Caco-2 (cell line): ENCODE data around the gene SDCCAG8. TPM values are rescaled to one million over a fixed set of nuclear protein-coding genes. Genes with fewer than 3 reads are reported as not detected.

Source experiments
- BruUV-seq: library from RNA; stranded (reverse); fragments of 400-500 nt; replicated peaks from 2 replicates; lab custom pipeline; 2021; lab: Mats Ljungman, UMichigan
- CTCF ChIA-PET: fragments of 300-600 bp; sonication (Branson Sonifier 250); formaldehyde crosslinking; loops from one replicate; lab custom pipeline; 2022; ENCODE audit warnings: antibody characterized with exemption; lab: Charles Lee
- POLR2A ChIA-PET: fragments of 300-600 bp; sonication (Branson Sonifier 250); formaldehyde crosslinking; loops from one replicate; lab custom pipeline; 2022; ENCODE audit warnings: antibody characterized with exemption; lab: Charles Lee
- DNase-seq, 2 experiments: peaks; one replicate each; pipeline versions ENCODE4 v3.0.0 to v3.0.0-alpha.2; 2020 to 2022
- H3K27me3 ChIP-seq: replicated peaks from 2 replicates; pipeline ENCODE4 v1.6.0; 2011; ENCODE audit warnings: low read length; ENCODE audit not compliant: control insufficient read depth, insufficient read depth
- H3K36me3 ChIP-seq: 2 replicates; pipeline ENCODE4 v1.5.1; 2011; ENCODE audit warnings: low read length; ENCODE audit not compliant: control insufficient read depth, insufficient read depth
- H3K4me1 ChIP-seq: fragments of 250-450 bp; sonication (Bioruptor Pico); 2 replicates; pipeline ENCODE4 v1.5.1; 2020; ENCODE audit warnings: mild to moderate bottlenecking
- H3K4me3 ChIP-seq: 2 replicates; pipeline ENCODE4 v1.5.1; 2011; ENCODE audit warnings: low read depth, mild to moderate bottlenecking, control low read depth, low read length
- H3K9me3 ChIP-seq: fragments of 250-450 bp; sonication (Bioruptor Pico); 2 replicates; pipeline ENCODE4 v1.5.1; 2020; ENCODE audit warnings: mild to moderate bottlenecking, moderate library complexity
- H3K27ac Mint-ChIP-seq: one replicate; pipeline ENCODE4 v1.8.0; 2022; ENCODE audit warnings: mixed read lengths; ENCODE audit not compliant: unreplicated experiment
- H3K27me3 Mint-ChIP-seq: one replicate; pipeline ENCODE4 v1.8.0; 2022; ENCODE audit warnings: mixed read lengths; ENCODE audit not compliant: insufficient read depth, unreplicated experiment
- H3K36me3 Mint-ChIP-seq: one replicate; pipeline ENCODE4 v1.8.0; 2022; ENCODE audit warnings: mild to moderate bottlenecking, mixed read lengths; ENCODE audit not compliant: insufficient read depth, unreplicated experiment
- H3K4me1 Mint-ChIP-seq: one replicate; pipeline ENCODE4 v1.8.0; 2022; ENCODE audit warnings: low read depth, mixed read lengths; ENCODE audit not compliant: unreplicated experiment
- H3K4me3 Mint-ChIP-seq: one replicate; pipeline ENCODE4 v1.8.0; 2022; ENCODE audit warnings: mild to moderate bottlenecking, moderate library complexity, mixed read lengths; ENCODE audit not compliant: unreplicated experiment
- H3K9me3 Mint-ChIP-seq: one replicate; pipeline ENCODE4 v1.8.0; 2022; ENCODE audit warnings: mixed read lengths; ENCODE audit not compliant: unreplicated experiment
- CTCF ChIP-seq, 2 experiments: fragments of 200-600 bp in 1 of 2; IDR thresholded peaks; 1 replicate in 1 of 2; 2 replicates in 1 of 2; pipeline versions ENCODE4 v1.5.1 to v1.8.0; 2011 to 2022; ENCODE audit warnings: antibody characterized with exemption in 1 of 2, control low read depth in 1 of 2, inconsistent platforms in 1 of 2, low read depth in 1 of 2, low read length in 1 of 2, mild to moderate bottlenecking in 1 of 2, moderate library complexity in 1 of 2; ENCODE audit not compliant: insufficient read depth in 1 of 2, severe bottlenecking in 1 of 2, unreplicated experiment in 1 of 2
- intact Hi-C: fragments of 100-400 bp; cut with micrococcal nuclease; formaldehyde crosslinking; loops from one replicate; pipeline ENCODE4 v1.10.0; 2022; ENCODE audit not compliant: unreplicated experiment
- total RNA-seq: library from RNA; stranded (reverse); gene quantifications from 2 replicates; pipeline ENCODE4 v1.2.3, GENCODE V29; 2022

Gene SDCCAG8
- total RNA-seq, 1 experiment from 2014 or later: 23.0 TPM

GRCh38 chr1:243428617-243429342 lies 172.9 kb downstream of the SDCCAG8 start:
- Histone ChIP-seq H3K9me3 (no peaks in the 10 kb centered on the region), H3K4me1 (no peaks in the 10 kb centered on the region), H3K36me3 (no peaks in the 10 kb centered on the region), H3K4me3 (no peak overlapping the region), H3K27me3 (no peaks in the 10 kb centered on the region)
- Mint-ChIP-seq H3K27me3 (no peaks in the 10 kb centered on the region), H3K27ac (no peak overlapping the region), H3K4me1 (no peaks in the 10 kb centered on the region), H3K4me3 (no peak overlapping the region), H3K9me3 (no peaks in the 10 kb centered on the region), H3K36me3 (no peaks in the 10 kb centered on the region)
- CTCF ChIA-PET: no interaction called here
- POLR2A ChIA-PET: no interaction called here
- no peak for TF ChIP-seq CTCF (IDR thresholded peaks at IDR 0.05; ENCODE audit: insufficient read depth in 1 of 2, low read depth in 1 of 2, low read length in 1 of 2, severe bottlenecking in 1 of 2, unreplicated experiment in 1 of 2)
- BruUV-seq: no TSS peak
- intact Hi-C loops: no loop called here
- no peak for DNase-seq

GRCh38 chr1:243431591-243431990 lies 175.8 kb downstream of the SDCCAG8 start:
- POLR2A ChIA-PET: no interaction called here
- no peaks in the 10 kb centered on the region for H3K4me1 ChIP-seq
- no TSS peak for BruUV-seq
- H3K9me3 Mint-ChIP-seq: no peaks in the 10 kb centered on the region
- DNase-seq: no peak
- no peak overlapping the region for H3K27ac Mint-ChIP-seq
- no peak overlapping the region for H3K4me3 Mint-ChIP-seq
- H3K4me3 ChIP-seq: no peak overlapping the region
- intact Hi-C loops: no loop called here
- CTCF ChIA-PET: no interaction called here
- H3K36me3 ChIP-seq: no peaks in the 10 kb centered on the region
- no peak for TF ChIP-seq CTCF (IDR thresholded peaks at IDR 0.05; ENCODE audit: insufficient read depth in 1 of 2, low read depth in 1 of 2, low read length in 1 of 2, severe bottlenecking in 1 of 2, unreplicated experiment in 1 of 2)
- no peaks in the 10 kb centered on the region for H3K27me3 ChIP-seq
- H3K4me1 Mint-ChIP-seq: no peaks in the 10 kb centered on the region
- no peaks in the 10 kb centered on the region for H3K36me3 Mint-ChIP-seq
- no peaks in the 10 kb centered on the region for H3K9me3 ChIP-seq
- no peaks in the 10 kb centered on the region for H3K27me3 Mint-ChIP-seq

GRCh38 chr1:243432136-243432535 lies 176.3 kb downstream of the SDCCAG8 start:
- H3K36me3 Mint-ChIP-seq: no peaks in the 10 kb centered on the region
- no peaks in the 10 kb centered on the region for H3K27me3 ChIP-seq
- TF ChIP-seq CTCF (IDR thresholded peaks at IDR 0.05; ENCODE audit: insufficient read depth in 1 of 2, low read depth in 1 of 2, low read length in 1 of 2, severe bottlenecking in 1 of 2, unreplicated experiment in 1 of 2): no peak
- POLR2A ChIA-PET: no interaction called here
- H3K27ac Mint-ChIP-seq: no peak overlapping the region
- H3K9me3 Mint-ChIP-seq: no peaks in the 10 kb centered on the region
- H3K4me3 Mint-ChIP-seq: no peak overlapping the region
- no peak overlapping the region for H3K4me3 ChIP-seq
- BruUV-seq: no TSS peak
- H3K9me3 ChIP-seq: no peaks in the 10 kb centered on the region
- no peak for DNase-seq
- no peaks in the 10 kb centered on the region for H3K36me3 ChIP-seq
- no peaks in the 10 kb centered on the region for H3K4me1 Mint-ChIP-seq
- intact Hi-C loops: no loop called here
- no peaks in the 10 kb centered on the region for H3K4me1 ChIP-seq
- CTCF ChIA-PET: no interaction called here
- no peaks in the 10 kb centered on the region for H3K27me3 Mint-ChIP-seq
